Skin of body (tissue), 2 donors: ENCODE data around the gene RNASE12. TPM values are rescaled to one million over a fixed set of nuclear protein-coding genes. Genes with fewer than 3 reads are reported as not detected.
A peak's percentile ranks its signal among the peaks of the same experiment; 100 is the strongest.
"Not testable (repeated sequence)": the region's sequence is repeated elsewhere in the genome, so short reads cannot be mapped to it uniquely, and the experiment has no call there.

ENCODE experiments used
- DNase-seq: peaks from one replicate; lab custom pipeline; 2025; lab: John Stamatoyannopoulos, UW
- total RNA-seq: library from RNA; depleted of rRNA; stranded (reverse); fragments of >200 nt; gene quantifications from one replicate; pipeline ENCODE4 v1.2.3, GENCODE V29; 2014

RNASE12 gene, protein sequence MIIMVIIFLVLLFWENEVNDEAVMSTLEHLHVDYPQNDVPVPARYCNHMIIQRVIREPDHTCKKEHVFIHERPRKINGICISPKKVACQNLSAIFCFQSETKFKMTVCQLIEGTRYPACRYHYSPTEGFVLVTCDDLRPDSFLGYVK
- not detected for total RNA-seq

DNA sequence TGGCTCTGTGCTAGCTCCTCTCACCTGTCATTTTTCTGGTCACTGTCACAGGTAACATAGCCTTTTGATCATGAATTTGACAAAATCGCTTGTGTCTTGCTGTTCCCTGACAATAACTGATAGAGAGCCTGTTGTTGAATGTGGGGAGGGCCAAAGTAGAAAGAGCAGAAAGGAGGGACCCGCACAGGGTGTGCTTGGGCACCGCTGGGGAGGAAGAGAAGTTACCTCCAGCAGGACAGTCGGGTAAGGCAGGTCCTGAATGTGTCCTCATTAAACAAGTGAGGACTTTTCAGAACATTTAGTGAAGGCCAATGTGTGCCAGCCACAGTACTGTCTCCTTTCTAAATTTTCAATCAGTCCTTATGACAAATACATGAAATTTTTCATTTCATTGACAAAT is at the start of gene RNASE12:
Gene RNASE12 (minus strand): TSS at position 142 of the 400 bp plus-strand sequence. CDS start 653 bp downstream, outside the sequence.
- no peak for DNase-seq

DNA sequence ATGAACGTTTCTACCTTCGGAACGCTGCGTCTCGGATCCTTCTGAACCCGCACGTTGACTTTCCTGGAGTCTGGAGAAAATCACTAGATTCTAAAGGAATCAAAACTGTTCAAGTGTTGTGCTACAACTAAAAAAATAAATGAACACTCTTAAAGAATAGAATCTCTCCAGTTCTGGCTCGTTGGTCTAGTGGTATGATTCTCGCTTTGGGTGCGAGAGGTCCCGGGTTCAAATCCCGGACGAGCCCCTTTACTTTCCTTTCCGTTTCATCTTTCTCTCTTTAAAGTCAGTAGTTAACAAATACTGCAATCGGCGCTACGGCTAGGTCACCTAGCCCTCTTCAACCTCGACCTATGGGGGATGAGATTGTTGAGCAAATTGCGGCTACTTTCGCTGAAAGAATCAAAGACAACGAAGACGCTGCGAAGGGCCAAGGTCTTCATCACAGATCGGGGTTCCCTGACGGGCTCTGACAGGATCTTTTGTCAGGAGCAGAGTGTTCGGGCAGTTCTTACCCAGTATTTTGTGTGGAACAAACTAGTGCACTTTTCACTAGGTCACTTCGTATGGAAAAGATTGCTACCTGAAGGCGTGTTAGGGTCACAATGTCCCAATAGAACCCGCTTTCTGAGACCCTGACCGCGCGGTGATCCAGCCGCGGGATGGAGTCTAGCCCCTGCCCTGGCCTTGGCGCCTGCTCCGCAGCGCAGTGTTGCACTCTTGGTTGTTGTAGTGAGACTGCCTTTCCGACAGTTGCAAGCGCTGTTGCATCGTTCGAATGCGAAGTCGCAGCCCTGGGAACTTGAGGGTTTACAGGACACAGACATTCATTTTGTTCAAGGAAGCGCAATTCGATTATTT is 41.9 kb upstream of the RNASE12 start:
- peak; percentile 11 for DNase-seq

DNA sequence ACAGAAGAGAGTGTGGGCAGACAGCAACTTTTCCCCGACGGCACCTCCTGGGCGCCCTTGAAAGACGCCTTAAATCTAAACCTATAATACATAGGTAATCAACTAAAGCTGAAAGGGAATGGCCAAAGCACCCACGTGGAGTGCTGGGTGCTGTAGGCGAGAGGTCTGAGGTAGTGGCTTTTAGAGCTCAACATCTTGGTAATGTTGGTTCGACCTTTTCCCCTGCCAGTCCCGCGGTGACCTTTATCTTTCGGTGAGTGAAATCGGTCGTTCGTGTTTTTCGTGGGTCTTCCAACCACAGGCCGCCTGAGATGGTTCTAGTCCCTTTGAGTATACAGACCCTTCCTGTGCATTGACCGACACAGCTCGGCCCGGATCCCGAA is 41.3 kb upstream of the RNASE12 start:
- DNase-seq, result no peak

DNA sequence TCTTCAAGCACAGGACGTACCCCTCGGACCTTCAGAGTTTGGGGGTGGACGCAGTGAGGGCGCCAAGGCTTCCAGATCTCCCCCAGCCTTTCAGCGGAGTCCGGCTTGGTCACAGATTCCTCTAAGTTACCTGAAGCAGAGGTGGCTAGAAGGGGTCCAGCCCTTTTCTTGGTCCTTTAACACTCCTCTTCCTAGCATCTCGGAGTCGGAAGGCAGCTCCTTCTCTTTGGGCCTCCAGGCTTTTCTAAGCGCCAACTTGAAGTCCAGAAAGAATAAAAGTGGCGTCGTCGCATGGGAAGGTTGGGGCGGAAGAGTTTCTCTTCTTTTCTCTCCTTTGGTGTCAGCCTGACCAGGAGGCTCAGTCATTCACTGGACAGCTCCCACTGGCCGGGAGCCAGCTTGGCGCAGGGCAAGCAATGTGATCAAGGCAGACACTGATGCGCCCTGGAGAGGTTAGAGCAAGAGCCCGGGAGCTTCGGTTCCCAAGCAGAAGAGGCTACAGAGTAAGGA is 40.8 kb upstream of the RNASE12 start:
- no peak for DNase-seq

DNA sequence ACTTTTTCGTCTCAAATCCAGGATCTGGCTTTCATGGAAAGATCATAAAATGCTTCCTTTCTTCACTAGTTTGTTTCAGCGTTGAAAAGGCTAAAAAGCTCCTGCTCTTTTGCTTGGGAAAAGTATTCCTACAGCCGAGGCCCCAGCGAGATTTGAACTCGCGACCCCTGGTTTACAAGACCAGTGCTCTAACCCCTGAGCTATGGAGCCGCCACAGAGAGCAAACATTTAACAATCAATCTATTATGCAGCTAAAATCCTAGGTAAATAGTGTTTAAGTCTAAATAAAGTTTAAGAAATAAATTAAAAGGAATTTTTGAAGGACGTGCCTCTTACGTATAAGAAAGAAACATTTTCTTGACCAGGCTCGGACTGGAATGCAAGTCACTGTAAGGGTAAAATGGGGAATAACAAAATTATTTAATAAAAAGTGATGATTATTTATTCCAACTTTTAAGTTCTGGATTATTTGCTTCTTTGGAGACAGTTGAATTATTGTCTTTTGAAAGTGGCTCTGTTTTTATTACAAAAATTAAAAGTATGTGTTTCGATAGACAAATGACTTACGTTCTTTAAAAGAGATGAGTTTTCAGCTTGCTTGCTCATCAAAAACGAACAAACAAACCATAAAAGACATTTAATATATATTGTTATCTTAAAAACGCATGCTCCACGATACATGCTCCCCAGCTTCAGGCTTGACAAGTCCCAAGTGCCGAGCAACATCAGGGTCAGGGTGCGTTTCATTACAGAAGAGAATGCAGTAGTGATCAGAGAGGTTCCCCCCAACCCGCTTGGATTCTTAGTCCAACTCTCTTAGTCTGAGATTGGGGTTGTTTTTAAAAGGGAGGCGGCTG is 40.1 kb upstream of the RNASE12 start:
- no peak for DNase-seq

DNA sequence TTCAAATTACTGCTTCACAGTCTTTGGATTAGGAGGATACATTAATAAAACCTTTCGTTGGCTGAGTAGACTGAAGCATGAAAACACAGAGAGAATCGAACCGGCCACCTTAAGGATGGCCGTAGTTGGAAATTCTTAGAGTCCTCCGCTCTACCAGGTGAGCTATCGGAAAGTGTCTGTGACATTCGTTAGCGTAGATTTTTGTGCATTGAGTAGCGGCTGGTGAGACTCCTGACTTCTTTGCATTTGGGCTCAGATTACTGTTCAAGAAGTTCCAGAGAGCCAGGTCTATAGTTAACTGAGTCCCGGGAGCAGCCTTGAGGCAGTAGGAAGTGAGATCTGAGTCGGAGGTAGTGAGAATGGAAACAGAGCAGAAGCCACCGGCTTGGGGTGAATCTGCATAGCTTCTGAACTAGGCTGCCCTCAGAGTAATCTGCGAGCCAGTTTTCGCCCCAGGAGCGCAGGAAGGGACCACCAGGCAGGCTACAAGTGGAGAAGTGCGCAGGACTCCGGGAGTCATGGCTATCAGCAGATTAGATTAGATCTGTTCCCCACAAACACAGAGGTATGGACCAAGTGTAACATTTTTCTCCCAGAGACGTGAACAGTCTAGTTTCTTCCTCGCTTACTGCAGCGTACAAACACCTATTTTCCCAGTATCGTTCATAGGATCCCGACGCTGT is 39.3 kb upstream of the RNASE12 start:
- no peak for DNase-seq

DNA sequence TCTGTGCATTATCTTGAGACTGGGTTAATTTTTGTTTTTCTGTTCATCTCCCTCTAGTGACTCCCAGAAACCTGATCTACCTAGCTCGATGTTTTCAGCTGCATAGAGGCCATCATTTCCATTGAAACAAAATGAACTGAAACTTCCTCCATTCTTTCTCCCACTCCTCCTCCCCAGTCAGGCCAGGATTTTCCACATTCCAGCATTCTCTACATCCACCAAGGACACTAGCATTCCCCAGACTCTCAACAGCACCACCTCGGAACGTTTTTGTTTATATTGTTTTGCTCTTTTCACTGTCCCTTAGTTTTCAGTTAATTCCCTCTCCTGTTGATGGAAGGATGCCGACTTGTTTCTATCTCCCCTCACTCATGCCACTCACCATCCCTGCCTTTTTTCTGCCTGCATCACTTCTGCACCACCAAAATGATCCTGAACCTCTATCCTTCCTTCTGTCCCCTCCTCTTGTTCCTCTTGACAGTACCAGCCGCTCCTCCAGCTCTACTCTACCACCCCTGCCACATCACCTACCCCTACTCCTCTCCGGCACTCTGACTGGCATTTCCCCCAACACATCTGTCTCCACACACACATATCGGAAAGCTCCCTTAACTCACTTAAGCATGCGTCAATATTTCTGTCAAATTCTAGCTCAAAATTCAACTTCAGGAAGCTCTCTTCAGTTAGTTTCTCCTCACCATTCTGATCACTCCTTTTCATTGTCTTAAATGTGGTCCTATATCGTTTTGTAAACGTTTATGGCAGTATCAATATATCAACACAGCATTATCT is 37.1 kb upstream of the RNASE12 start:
- DNase-seq, result no peak

DNA sequence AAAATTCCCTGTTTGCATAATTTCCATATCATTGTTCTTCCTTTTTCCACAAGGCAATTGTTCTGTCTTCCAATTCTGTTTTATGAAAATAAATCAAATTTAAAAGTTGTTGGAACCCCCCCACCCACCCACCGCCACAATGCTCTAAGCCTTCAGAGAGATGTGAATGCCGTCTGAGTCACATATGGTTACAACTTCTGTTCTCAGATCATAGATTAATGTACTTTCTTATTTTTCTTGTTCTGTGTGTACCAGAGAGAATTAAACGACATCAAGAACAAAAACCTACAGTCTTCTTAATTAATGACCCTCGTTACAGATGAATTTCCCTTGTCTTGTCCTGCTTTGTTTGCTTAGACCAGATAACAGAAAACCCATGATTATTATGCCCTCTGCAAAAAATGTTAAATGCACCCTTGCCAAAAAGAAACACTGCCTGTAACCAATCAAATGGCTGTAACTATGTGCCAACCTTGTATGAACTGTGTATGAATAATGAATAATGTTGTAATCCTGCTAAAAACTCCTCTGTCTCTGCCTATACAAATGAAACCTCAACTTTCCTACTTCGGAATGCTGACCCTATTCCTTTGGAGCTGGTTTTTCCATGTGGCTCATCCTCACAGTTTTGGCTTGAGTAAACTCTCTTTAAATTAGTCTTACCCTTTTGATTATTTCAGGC is 36.3 kb upstream of the RNASE12 start:
- DNase-seq, result no peak

DNA sequence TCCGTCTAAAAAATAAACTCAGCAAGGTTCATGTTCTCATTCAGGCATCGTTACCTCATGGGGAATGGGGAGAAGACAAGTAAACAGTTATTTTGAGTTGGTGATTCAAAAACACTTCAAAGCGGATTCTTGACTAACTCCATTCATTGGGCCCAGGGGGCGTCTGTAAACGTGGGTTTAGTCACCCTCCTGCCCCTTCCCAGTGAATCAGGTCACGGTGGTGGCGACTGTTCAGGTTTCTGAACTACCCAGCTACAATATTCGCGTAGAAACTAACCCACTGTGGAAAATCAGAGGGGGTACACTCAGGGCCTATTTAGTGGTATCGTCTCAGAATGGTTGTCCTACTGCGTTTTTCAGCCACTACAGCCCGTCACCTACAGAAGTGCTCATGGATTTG is 35.1 kb upstream of the RNASE12 start:
- DNase-seq, result no peak

DNA sequence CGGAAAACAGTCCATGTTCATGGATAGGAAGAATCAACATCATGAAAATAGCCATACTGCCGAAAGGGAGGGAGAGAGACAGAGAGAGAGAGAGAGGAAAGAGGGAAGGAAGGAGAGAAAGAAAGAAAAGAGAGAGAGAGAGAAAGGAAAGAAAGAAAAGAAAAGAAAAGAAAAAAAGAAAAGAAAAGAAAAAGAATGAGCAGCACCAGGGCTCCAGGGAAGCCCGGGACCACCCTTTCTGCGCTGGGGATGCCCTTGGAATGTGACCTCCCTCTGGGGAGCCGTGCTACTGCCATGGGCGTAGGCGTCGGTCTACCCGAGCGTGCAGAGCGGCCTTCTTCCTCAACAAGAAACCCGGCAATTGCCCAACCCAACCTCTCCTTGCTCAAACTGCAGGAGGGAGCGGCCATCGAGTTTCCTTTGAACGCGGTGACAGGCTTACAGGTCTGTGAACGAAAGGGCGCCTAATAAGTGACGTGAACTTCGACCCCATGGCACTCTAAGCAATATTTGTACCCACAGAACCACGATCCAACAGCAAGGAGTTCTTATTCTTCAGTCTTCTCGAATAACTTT is 33.4 kb upstream of the RNASE12 start:
- DNase-seq, result no peak

DNA sequence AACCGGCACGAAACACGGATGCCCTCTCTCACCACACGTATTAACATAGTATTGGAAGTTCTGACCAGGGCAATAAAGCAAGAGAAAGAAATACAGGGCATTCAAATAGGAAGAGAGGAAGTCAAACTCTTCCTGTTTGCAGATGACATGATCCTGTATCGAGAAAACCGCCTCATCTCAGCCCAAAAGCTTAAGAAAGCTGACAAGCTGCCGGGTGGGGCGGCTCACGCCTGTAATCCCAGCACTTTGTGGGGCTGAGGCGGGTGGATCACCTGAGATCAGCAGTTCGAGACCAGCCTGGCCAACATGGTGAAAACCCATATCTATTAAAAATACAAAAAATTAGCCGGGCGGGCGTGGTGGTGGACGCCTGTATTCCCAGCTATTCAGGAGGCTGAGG is 32.6 kb upstream of the RNASE12 start:
- DNase-seq, result no peak

DNA sequence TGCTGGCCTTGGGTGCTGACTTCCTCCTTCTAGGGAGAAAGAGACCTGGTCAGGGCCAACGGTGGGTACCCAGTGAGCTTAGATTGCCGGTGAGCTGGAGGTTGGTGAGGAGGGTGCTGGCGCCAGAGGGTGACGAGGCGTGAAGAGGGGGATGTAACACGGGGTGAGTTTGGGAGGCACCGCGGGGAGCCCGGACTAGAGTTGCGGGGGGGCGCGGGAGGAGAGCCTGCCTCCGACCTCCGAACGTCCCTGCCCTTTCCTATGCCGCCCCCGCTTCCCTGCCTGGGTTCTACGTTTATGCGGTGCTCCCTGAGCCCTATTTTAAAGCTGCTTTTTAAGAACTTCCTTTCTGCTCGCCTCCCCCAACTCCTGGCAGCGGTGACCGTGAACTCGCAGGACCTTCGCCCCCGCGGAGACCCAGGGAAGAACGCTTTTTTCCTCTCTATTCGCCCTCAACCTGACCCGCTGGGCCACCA is 31.7 kb upstream of the RNASE12 start:
- no peak for DNase-seq

DNA sequence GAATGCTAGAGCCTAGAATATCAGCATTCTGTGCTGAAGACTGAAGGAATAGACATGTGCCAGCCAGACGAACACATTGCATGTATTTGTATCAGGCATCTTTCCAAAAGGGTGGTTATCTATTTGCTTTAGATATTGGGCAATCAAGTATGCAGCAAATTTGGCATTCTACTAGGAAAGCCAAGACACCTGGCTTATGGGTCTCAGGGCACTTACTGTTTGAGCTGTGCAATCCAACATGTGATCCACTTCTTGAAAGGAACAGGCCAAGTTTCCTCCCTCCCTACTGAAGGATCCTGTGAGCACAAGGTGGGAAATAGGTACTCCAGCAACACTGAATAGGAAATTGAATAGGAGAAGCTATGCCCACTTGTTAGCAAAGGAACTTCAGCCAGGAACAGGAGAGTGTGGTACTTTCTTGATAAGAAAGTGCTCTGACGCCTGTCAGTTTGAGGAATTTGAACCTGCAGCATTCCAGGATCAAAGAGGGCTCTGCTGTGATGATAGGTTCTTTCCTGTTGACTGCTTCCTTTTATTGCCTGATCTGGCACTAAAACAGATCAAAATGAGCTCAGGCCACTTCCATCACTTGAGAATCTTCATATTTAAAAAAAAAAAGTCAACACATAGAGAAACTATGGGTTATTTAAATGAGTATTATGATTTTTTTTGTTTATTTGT is 29.8 kb upstream of the RNASE12 start:
- no peak for DNase-seq

DNA sequence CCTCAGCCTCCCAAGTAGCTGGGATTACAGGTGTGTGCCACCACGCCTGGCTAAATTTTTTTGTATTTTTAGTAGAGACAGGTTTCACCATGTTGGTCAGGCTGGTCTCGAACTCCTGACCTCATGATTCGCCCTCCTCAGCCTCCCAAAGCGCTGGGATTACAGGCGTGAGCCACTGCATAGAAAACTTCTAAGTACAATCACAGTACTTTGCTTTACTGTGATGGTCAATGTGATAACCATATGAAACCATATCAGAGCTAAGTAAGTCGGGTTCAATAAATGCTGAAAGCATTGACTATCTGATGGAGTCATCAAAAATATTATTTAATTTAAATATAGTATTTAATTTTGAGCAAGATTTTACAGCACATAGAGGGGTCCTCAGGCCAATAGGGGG is 28.5 kb upstream of the RNASE12 start:
- DNase-seq, result not testable (repeated sequence)

DNA sequence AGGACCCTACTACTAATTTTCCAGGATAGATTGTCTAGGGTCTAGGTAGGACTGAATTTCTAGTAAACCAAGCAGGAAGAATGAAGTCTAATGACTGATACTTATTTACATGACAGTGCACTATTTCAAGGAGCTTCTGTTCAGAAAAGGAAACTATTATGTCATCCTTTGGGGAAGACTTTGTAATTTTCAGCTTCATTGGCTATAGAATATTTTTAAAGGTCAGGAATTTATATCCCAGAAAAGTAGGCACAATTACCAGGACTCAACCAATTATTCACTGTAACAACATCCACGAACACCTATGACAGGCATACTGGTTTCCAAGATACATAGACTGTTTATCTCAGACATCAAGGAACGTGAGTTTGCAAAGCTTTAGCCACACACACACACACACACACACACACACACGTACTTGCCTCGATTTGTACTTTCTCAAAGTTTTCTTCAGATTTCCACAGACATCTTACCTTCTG is 27.1 kb upstream of the RNASE12 start:
- no peak for DNase-seq

DNA sequence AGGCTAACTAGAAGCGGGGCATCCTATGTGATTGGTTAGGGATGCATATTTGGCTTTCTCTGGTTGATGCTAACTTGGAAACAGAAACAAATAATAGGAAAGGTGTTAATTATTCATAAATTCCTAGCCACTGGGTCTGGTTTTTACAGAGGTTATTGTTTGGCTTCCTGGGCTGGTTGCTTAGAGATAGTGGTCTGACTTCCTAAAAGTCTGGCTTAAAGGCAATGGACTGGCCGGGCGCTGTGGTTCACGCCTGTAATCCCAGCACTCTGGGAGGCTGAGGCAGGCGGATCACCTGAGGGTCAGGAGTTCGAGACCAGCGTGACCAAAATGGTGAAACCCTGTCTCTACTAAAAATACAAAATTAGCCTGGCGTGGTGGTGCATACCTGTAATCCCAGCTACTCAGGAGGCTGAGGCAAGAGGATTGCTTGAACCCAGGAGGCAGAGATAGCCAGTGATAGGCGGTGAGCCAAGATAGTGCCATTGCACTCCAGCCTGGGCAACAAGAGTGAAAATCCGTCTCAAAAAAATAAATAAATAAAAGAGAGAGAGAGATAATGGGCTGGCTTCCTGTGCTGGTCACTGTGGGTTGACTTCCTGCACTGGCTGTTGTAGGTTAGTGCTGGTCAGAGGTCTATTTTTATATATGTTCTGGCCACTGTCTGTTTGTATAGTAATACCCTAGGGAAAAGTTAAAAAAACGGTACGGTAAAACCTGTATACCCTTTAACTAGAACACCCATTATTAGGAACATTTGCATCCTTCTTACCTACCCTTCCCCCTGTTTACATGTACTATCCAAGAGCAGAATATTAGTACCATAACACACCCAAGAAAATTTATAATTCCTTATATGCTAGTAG is 26.2 kb upstream of the RNASE12 start:
- no peak for DNase-seq

DNA sequence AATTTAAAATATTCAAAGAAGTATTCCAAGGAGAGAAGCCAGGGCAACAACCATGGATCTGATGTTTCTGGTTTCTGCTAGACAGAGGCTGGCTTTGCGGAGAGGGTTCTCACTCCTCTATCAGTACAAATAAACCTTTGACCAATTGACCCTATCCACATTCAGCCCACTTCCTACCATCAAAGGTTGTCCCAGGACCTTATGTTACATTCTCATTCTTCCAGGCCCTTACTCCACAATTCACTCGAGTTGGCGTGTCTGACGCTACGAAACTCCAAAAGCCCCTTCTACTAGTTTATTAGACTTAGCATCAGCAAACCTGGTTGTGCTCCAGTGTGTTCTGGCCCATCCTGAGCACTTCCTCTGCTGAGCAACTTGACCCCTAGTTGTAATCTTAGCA is 24.8 kb upstream of the RNASE12 start:
- no peak for DNase-seq
